ENCODE data around the gene GCDH.
A peak's percentile ranks its signal among the peaks of the same experiment; 100 is the strongest.
"Not testable (repeated sequence)": the region's sequence is repeated elsewhere in the genome, so short reads cannot be mapped to it uniquely, and the experiment has no call there.

GCDH gene

GRCh38 chr19:12890787-12891552 is at the start of gene GCDH:
GCDH (plus strand) TSS chr19:12891160; CDS start chr19:12891305, 145 bp downstream.
- H3K36me3 ChIP-seq (ENCODE audit: control insufficient read depth, insufficient read depth, low read length), result no peaks in the 10 kb centered on the region
- H3K4me1 ChIP-seq (ENCODE audit: control insufficient read depth, insufficient read depth, low read length), result peaks cover 9% of the 10 kb centered on the region
- no peaks in the 10 kb centered on the region for H3K9me3 ChIP-seq (ENCODE audit: control insufficient read depth, low read length)
- H3K4me3 ChIP-seq (ENCODE audit: low read length), result peak within 1 kb of the TSS; percentile 90
- H3K27me3 ChIP-seq (ENCODE audit: control insufficient read depth, insufficient read depth, low read length), result peaks cover 10% of the 10 kb centered on the region
- H3K9ac ChIP-seq (ENCODE audit: low read length), result peak within 1 kb of the TSS; percentile 55

GRCh38 chr19:12842511-12842910 is 48.4 kb upstream of the GCDH start:
- Histone ChIP-seq H3K9me3 (ENCODE audit: control insufficient read depth, low read length) (no peaks in the 10 kb centered on the region), H3K9ac (ENCODE audit: low read length) (no peak overlapping the region), H3K4me1 (ENCODE audit: control insufficient read depth, insufficient read depth, low read length) (peaks cover 20% of the 10 kb centered on the region), H3K4me3 (ENCODE audit: low read length) (no peak overlapping the region), H3K27me3 (ENCODE audit: control insufficient read depth, insufficient read depth, low read length) (peaks cover 49% of the 10 kb centered on the region), H3K36me3 (ENCODE audit: control insufficient read depth, insufficient read depth, low read length) (no peaks in the 10 kb centered on the region)

- H3K27me3 ChIP-seq (ENCODE audit: control insufficient read depth, insufficient read depth, low read length), result peaks cover 43% of the 10 kb centered on the region
- no peak overlapping the region for H3K4me3 ChIP-seq (ENCODE audit: low read length)
- H3K9ac ChIP-seq (ENCODE audit: low read length), result no peak overlapping the region
- no peaks in the 10 kb centered on the region for H3K36me3 ChIP-seq (ENCODE audit: control insufficient read depth, insufficient read depth, low read length)
- no peaks in the 10 kb centered on the region for H3K9me3 ChIP-seq (ENCODE audit: control insufficient read depth, low read length)
- peaks cover 20% of the 10 kb centered on the region for H3K4me1 ChIP-seq (ENCODE audit: control insufficient read depth, insufficient read depth, low read length)
Measured at GRCh38 chr19:12843328-12843727, 47.6 kb upstream of the GCDH start.

GRCh38 chr19:12843999-12844732 is 46.8 kb upstream of the GCDH start:
- peaks cover 20% of the 10 kb centered on the region for H3K4me1 ChIP-seq (ENCODE audit: control insufficient read depth, insufficient read depth, low read length)
- peaks cover 35% of the 10 kb centered on the region for H3K27me3 ChIP-seq (ENCODE audit: control insufficient read depth, insufficient read depth, low read length)
- no peak overlapping the region for H3K4me3 ChIP-seq (ENCODE audit: low read length)
- no peak overlapping the region for H3K9ac ChIP-seq (ENCODE audit: low read length)
- H3K36me3 ChIP-seq (ENCODE audit: control insufficient read depth, insufficient read depth, low read length), result no peaks in the 10 kb centered on the region
- no peaks in the 10 kb centered on the region for H3K9me3 ChIP-seq (ENCODE audit: control insufficient read depth, low read length)

GRCh38 chr19:12846613-12847012 is 44.3 kb upstream of the GCDH start:
- H3K9me3 ChIP-seq (ENCODE audit: control insufficient read depth, low read length); H3K9ac ChIP-seq (ENCODE audit: low read length); H3K4me3 ChIP-seq (ENCODE audit: low read length); H3K36me3 ChIP-seq (ENCODE audit: control insufficient read depth, insufficient read depth, low read length): not testable (repeated sequence)
- H3K4me1 ChIP-seq (ENCODE audit: control insufficient read depth, insufficient read depth, low read length), result peaks cover 11% of the 10 kb centered on the region
- H3K27me3 ChIP-seq (ENCODE audit: control insufficient read depth, insufficient read depth, low read length), result peaks cover 11% of the 10 kb centered on the region

- H3K27me3 ChIP-seq (ENCODE audit: control insufficient read depth, insufficient read depth, low read length), result peaks cover 7% of the 10 kb centered on the region
- no peaks in the 10 kb centered on the region for H3K36me3 ChIP-seq (ENCODE audit: control insufficient read depth, insufficient read depth, low read length)
- no peaks in the 10 kb centered on the region for H3K9me3 ChIP-seq (ENCODE audit: control insufficient read depth, low read length)
- peaks cover 9% of the 10 kb centered on the region for H3K4me1 ChIP-seq (ENCODE audit: control insufficient read depth, insufficient read depth, low read length)
- no peak overlapping the region for H3K9ac ChIP-seq (ENCODE audit: low read length)
- H3K4me3 ChIP-seq (ENCODE audit: low read length), result no peak overlapping the region
Measured at GRCh38 chr19:12847159-12848139, 43.5 kb upstream of the GCDH start.

GRCh38 chr19:12856653-12857052 is 34.3 kb upstream of the GCDH start:
- Histone ChIP-seq H3K4me3 (ENCODE audit: low read length) (no peak overlapping the region), H3K9me3 (ENCODE audit: control insufficient read depth, low read length) (no peaks in the 10 kb centered on the region), H3K9ac (ENCODE audit: low read length) (no peak overlapping the region), H3K4me1 (ENCODE audit: control insufficient read depth, insufficient read depth, low read length) (no peaks in the 10 kb centered on the region), H3K27me3 (ENCODE audit: control insufficient read depth, insufficient read depth, low read length) (no peaks in the 10 kb centered on the region), H3K36me3 (ENCODE audit: control insufficient read depth, insufficient read depth, low read length) (no peaks in the 10 kb centered on the region)

GRCh38 chr19:12858041-12858928 is 32.7 kb upstream of the GCDH start:
- no peaks in the 10 kb centered on the region for H3K27me3 ChIP-seq (ENCODE audit: control insufficient read depth, insufficient read depth, low read length)
- no peaks in the 10 kb centered on the region for H3K9me3 ChIP-seq (ENCODE audit: control insufficient read depth, low read length)
- no peak overlapping the region for H3K4me3 ChIP-seq (ENCODE audit: low read length)
- H3K36me3 ChIP-seq (ENCODE audit: control insufficient read depth, insufficient read depth, low read length), result no peaks in the 10 kb centered on the region
- no peak overlapping the region for H3K9ac ChIP-seq (ENCODE audit: low read length)
- H3K4me1 ChIP-seq (ENCODE audit: control insufficient read depth, insufficient read depth, low read length), result no peaks in the 10 kb centered on the region

- no peak overlapping the region for H3K4me3 ChIP-seq (ENCODE audit: low read length)
- no peak overlapping the region for H3K9ac ChIP-seq (ENCODE audit: low read length)
- H3K4me1 ChIP-seq (ENCODE audit: control insufficient read depth, insufficient read depth, low read length), result no peaks in the 10 kb centered on the region
- no peaks in the 10 kb centered on the region for H3K27me3 ChIP-seq (ENCODE audit: control insufficient read depth, insufficient read depth, low read length)
- no peaks in the 10 kb centered on the region for H3K36me3 ChIP-seq (ENCODE audit: control insufficient read depth, insufficient read depth, low read length)
- no peaks in the 10 kb centered on the region for H3K9me3 ChIP-seq (ENCODE audit: control insufficient read depth, low read length)
Measured at GRCh38 chr19:12859546-12859945, 31.4 kb upstream of the GCDH start.

- Histone ChIP-seq H3K36me3 (ENCODE audit: control insufficient read depth, insufficient read depth, low read length) (no peaks in the 10 kb centered on the region), H3K4me1 (ENCODE audit: control insufficient read depth, insufficient read depth, low read length) (peaks cover 13% of the 10 kb centered on the region)
Measured at GRCh38 chr19:12864143-12864542, 26.8 kb upstream of the GCDH start.

More at GRCh38 chr19:12864143-12864542, 26.8 kb upstream of the GCDH start:
- H3K27me3 ChIP-seq (ENCODE audit: control insufficient read depth, insufficient read depth, low read length), result no peaks in the 10 kb centered on the region
- no peak overlapping the region for H3K9ac ChIP-seq (ENCODE audit: low read length)
- H3K9me3 ChIP-seq (ENCODE audit: control insufficient read depth, low read length), result no peaks in the 10 kb centered on the region
- no peak overlapping the region for H3K4me3 ChIP-seq (ENCODE audit: low read length)

All from mucosa of stomach (tissue), 1 donor.